Naive thymus-derived CD8-positive, alpha-beta T cell (primary cell): Measurements from ENCODE around the gene TNFSF10. TPM values are rescaled to one million over a fixed set of nuclear protein-coding genes. Genes with fewer than 3 reads are reported as not detected.
"Not testable (repeated sequence)": the region's sequence is repeated elsewhere in the genome, so short reads cannot be mapped to it uniquely, and the experiment has no call there.

ENCODE experiments used
- ATAC-seq, 2 donors: fragments of 150-1000 bp; cut with Tn5 transposase in 1 of 2; sonication (Bioruptor Pico), chemical (Tn5 transposase) in 1 of 2; 1 replicate in 1 of 2; 2 replicates in 1 of 2; pipeline ENCODE4 v1.10.0; 2021; ENCODE audit warnings: mild to moderate bottlenecking in 2 of 2, moderate library complexity in 2 of 2
- POLR2A ChIA-PET: fragments of 350-600 bp; sonication (Branson Sonifier 250); formaldehyde crosslinking; loops from one replicate; lab custom pipeline; 2021; ENCODE audit warnings: antibody characterized with exemption; lab: Charles Lee
- DNase-seq, 10 donors: peaks; one replicate each; pipeline versions ENCODE4 v3.0.0 to v3.0.0-alpha.2; 2020 to 2022
- H3K27ac Mint-ChIP-seq, 10 donors: one replicate each; pipeline ENCODE4 v1.8.0; 2020 to 2022; ENCODE audit warnings: mild to moderate bottlenecking in 10 of 10, mixed read lengths in 10 of 10, moderate library complexity in 4 of 10, inconsistent platforms in 1 of 10
- H3K27me3 Mint-ChIP-seq, 5 donors: one replicate each; pipeline ENCODE4 v1.8.0; 2021 to 2022; ENCODE audit warnings: mixed read lengths in 5 of 5
- H3K36me3 Mint-ChIP-seq, 3 donors: one replicate each; pipeline ENCODE4 v1.8.0; 2020 to 2022; ENCODE audit warnings: mixed read lengths in 3 of 3, mild to moderate bottlenecking in 2 of 3, inconsistent platforms in 1 of 3
- H3K4me1 Mint-ChIP-seq, 4 donors: one replicate each; pipeline ENCODE4 v1.8.0; 2021 to 2022; ENCODE audit warnings: mixed read lengths in 4 of 4
- H3K4me3 Mint-ChIP-seq, 10 donors: one replicate each; pipeline ENCODE4 v1.8.0; 2020 to 2022; ENCODE audit warnings: mild to moderate bottlenecking in 10 of 10, mixed read lengths in 10 of 10, moderate library complexity in 6 of 10, inconsistent platforms in 1 of 10
- H3K9me3 Mint-ChIP-seq, 9 donors: one replicate each; pipeline ENCODE4 v1.8.0; 2020 to 2022; ENCODE audit warnings: mixed read lengths in 9 of 9, mild to moderate bottlenecking in 3 of 9, inconsistent platforms in 1 of 9, moderate library complexity in 1 of 9
- polyA plus RNA-seq, 3 donors: library from polyadenylated mRNA; unstranded; fragments of 300-500 nt; fragmentation: Illumina TruSeq; gene quantifications; one replicate each; pipeline ENCODE4 v1.2.3, GENCODE V29; 2021
- total RNA-seq, 8 experiments: library from RNA in 2 of 8; stranded (reverse) in 2 of 8; gene quantifications; one replicate each; pipeline ENCODE4 v1.2.3 and lab custom pipeline; 2021 to 2026

The TNFSF10 gene
- total RNA-seq (10 to 100 TPM in 1 of 2 experiments, 1 to 10 TPM in 1; 9.3 to 10.9 TPM), polyA plus RNA-seq (10 to 100 TPM; 11.8 to 16.1 (median 14.5) TPM), total RNA-seq (lab: John Stamatoyannopoulos, UW) (3.0 to 13.8 (median 7.6) reads per million in 6 experiments)

GRCh38 chr3:172522871-172523818 is at the start of gene TNFSF10:
TSS of gene TNFSF10 (minus strand) at chr3:172523430. CDS start at chr3:172523384, 46 bp downstream.
- H3K4me1 Mint-ChIP-seq = peaks cover 23 to 56% (median 51%) of the 10 kb centered on the region in 4 donors
- peaks cover 0 to under 1% (median 0%) of the 10 kb centered on the region in 3 donors for H3K36me3 Mint-ChIP-seq
- POLR2A ChIA-PET = interaction anchor here (0.6 to 1.7 kb wide), 7 partner anchors 8 to 72 kb away, joined by 3 to 5 read pairs (median 4); no protein-coding TSS in a partner anchor

GRCh38 chr3:172569128-172570008 is 46.1 kb upstream of the TNFSF10 start:
- Mint-ChIP-seq H3K9me3 (peaks cover 2 to 15% (median 10%) of the 10 kb centered on the region in 9 donors), H3K4me3 (no peak overlapping the region), H3K27me3 (no peaks in the 10 kb centered on the region), H3K4me1 (peaks cover 0 to 11% (median under 1%) of the 10 kb centered on the region in 4 donors), H3K36me3 (peaks cover 0 to 14% (median 12%) of the 10 kb centered on the region in 3 donors), H3K27ac (no peak overlapping the region)
- DNase-seq (no peak), ATAC-seq (no peak)
- POLR2A ChIA-PET = no interaction called here

More at GRCh38 chr3:172522871-172523818, at the start of gene TNFSF10:
- no peaks in the 10 kb centered on the region for H3K9me3 Mint-ChIP-seq
- peak within 1 kb of the TSS; percentile 93 to 100 (median 98) for H3K27ac Mint-ChIP-seq
- peak within 1 kb of the TSS; percentile 87 to 97 (median 94) for H3K4me3 Mint-ChIP-seq
- ATAC-seq (peak; percentile 85 to 87), DNase-seq (peak in 9 of 10 donors; percentile 7 to 64 (median 52))
- no peaks in the 10 kb centered on the region for H3K27me3 Mint-ChIP-seq

- POLR2A ChIA-PET = no interaction called here
- Mint-ChIP-seq H3K9me3 (peaks cover 2 to 15% (median 10%) of the 10 kb centered on the region in 9 donors), H3K4me1 (peaks cover 0 to 13% (median 3%) of the 10 kb centered on the region in 4 donors), H3K27ac (no peak overlapping the region), H3K27me3 (no peaks in the 10 kb centered on the region), H3K36me3 (peaks cover 0 to 14% (median 12%) of the 10 kb centered on the region in 3 donors), H3K4me3 (no peak overlapping the region)
- no peak for DNase-seq
- no peak for ATAC-seq
Observed at GRCh38 chr3:172568701-172569100, 45.5 kb upstream of the TNFSF10 start.

GRCh38 chr3:172566785-172567184 is 43.6 kb upstream of the TNFSF10 start:
- H3K27me3 Mint-ChIP-seq, ATAC-seq, POLR2A ChIA-PET, DNase-seq, H3K4me3 Mint-ChIP-seq, H3K27ac Mint-ChIP-seq: not testable (repeated sequence)
- Mint-ChIP-seq H3K4me1 (peaks cover 2 to 30% (median 12%) of the 10 kb centered on the region in 4 donors), H3K9me3 (peaks cover 2 to 10% (median 8%) of the 10 kb centered on the region in 9 donors), H3K36me3 (peaks cover 0 to 14% (median 12%) of the 10 kb centered on the region in 3 donors)

GRCh38 chr3:172564499-172564898 is 41.3 kb upstream of the TNFSF10 start:
- H3K27me3 Mint-ChIP-seq = no peaks in the 10 kb centered on the region
- POLR2A ChIA-PET = no interaction called here
- H3K27ac Mint-ChIP-seq = no peak overlapping the region

GRCh38 chr3:172562871-172563865 is 39.9 kb upstream of the TNFSF10 start:
- no peak for DNase-seq
- POLR2A ChIA-PET = no interaction called here

More at GRCh38 chr3:172564499-172564898, 41.3 kb upstream of the TNFSF10 start:
- peaks cover 0 to 10% (median 0%) of the 10 kb centered on the region in 9 donors for H3K9me3 Mint-ChIP-seq
- H3K36me3 Mint-ChIP-seq = peaks cover 0 to 6% (median 4%) of the 10 kb centered on the region in 3 donors
- no peak for ATAC-seq
- no peak for DNase-seq
- H3K4me3 Mint-ChIP-seq = no peak overlapping the region
- H3K4me1 Mint-ChIP-seq = peaks cover 0 to 32% (median 12%) of the 10 kb centered on the region in 4 donors

GRCh38 chr3:172561897-172562640 is 38.8 kb upstream of the TNFSF10 start:
- no peaks in the 10 kb centered on the region for H3K9me3 Mint-ChIP-seq
- H3K4me3 Mint-ChIP-seq = peak overlapping the region in 1 of 10 donors; percentile 22
- DNase-seq (no peak), ATAC-seq (no peak)
- peak overlapping the region in 3 of 10 donors; percentile 8 to 65 (median 9) for H3K27ac Mint-ChIP-seq
- H3K36me3 Mint-ChIP-seq = no peaks in the 10 kb centered on the region
- POLR2A ChIA-PET = no interaction called here
- H3K4me1 Mint-ChIP-seq = peaks cover 0 to 32% (median 12%) of the 10 kb centered on the region in 4 donors
- no peaks in the 10 kb centered on the region for H3K27me3 Mint-ChIP-seq

More at GRCh38 chr3:172562871-172563865, 39.9 kb upstream of the TNFSF10 start:
- H3K27me3 Mint-ChIP-seq = no peaks in the 10 kb centered on the region
- H3K27ac Mint-ChIP-seq = peak overlapping the region in 4 of 10 donors; percentile 8 to 77 (median 44)
- peaks cover 0 to 2% (median 0%) of the 10 kb centered on the region in 9 donors for H3K9me3 Mint-ChIP-seq
- H3K4me3 Mint-ChIP-seq = peak overlapping the region in 4 of 10 donors; percentile 15 to 73 (median 54)
- peaks cover 0 to under 1% (median 0%) of the 10 kb centered on the region in 3 donors for H3K36me3 Mint-ChIP-seq
- H3K4me1 Mint-ChIP-seq = peaks cover 0 to 29% (median 12%) of the 10 kb centered on the region in 4 donors
- ATAC-seq = no peak

- H3K27ac Mint-ChIP-seq = no peak overlapping the region
- ATAC-seq = no peak
- POLR2A ChIA-PET = no interaction called here
- peaks cover 0 to 33% (median 12%) of the 10 kb centered on the region in 4 donors for H3K4me1 Mint-ChIP-seq
- no peaks in the 10 kb centered on the region for H3K9me3 Mint-ChIP-seq
- H3K27me3 Mint-ChIP-seq = no peaks in the 10 kb centered on the region
- DNase-seq = no peak
- H3K4me3 Mint-ChIP-seq = no peak overlapping the region
- H3K36me3 Mint-ChIP-seq = no peaks in the 10 kb centered on the region
Observed at GRCh38 chr3:172560586-172560985, 37.4 kb upstream of the TNFSF10 start.

GRCh38 chr3:172560026-172560425 is 36.8 kb upstream of the TNFSF10 start:
- peaks cover 0 to 33% (median 12%) of the 10 kb centered on the region in 4 donors for H3K4me1 Mint-ChIP-seq

GRCh38 chr3:172559020-172559419 is 35.8 kb upstream of the TNFSF10 start:
- ATAC-seq (no peak), DNase-seq (no peak)
- H3K27me3 Mint-ChIP-seq = no peaks in the 10 kb centered on the region
- H3K27ac Mint-ChIP-seq = no peak overlapping the region
- H3K9me3 Mint-ChIP-seq = no peaks in the 10 kb centered on the region
- POLR2A ChIA-PET = no interaction called here
- H3K4me1 Mint-ChIP-seq = peaks cover 0 to 31% (median 12%) of the 10 kb centered on the region in 4 donors
- H3K4me3 Mint-ChIP-seq = peak overlapping the region in 1 of 10 donors; percentile 17
- no peaks in the 10 kb centered on the region for H3K36me3 Mint-ChIP-seq

More at GRCh38 chr3:172560026-172560425, 36.8 kb upstream of the TNFSF10 start:
- DNase-seq (no peak), ATAC-seq (no peak)
- no peaks in the 10 kb centered on the region for H3K27me3 Mint-ChIP-seq
- POLR2A ChIA-PET = no interaction called here
- no peaks in the 10 kb centered on the region for H3K9me3 Mint-ChIP-seq
- no peak overlapping the region for H3K4me3 Mint-ChIP-seq
- no peak overlapping the region for H3K27ac Mint-ChIP-seq
- H3K36me3 Mint-ChIP-seq = no peaks in the 10 kb centered on the region
